Measurements from ENCODE around the gene DCANP1.

DCANP1 gene

GRCh38 chr5:135456238-135457099 is 9.3 kb upstream of the DCANP1 start:
- no peak for DNase-seq

GRCh38 chr5:135455876-135456237 is 8.7 kb upstream of the DCANP1 start:
- no peak for DNase-seq

- DNase-seq = no peak
These were observed 7.8 kb upstream of the DCANP1 start for GRCh38 chr5:135454946-135455345.

- DNase-seq = no peak
These were observed 6.5 kb upstream of the DCANP1 start for GRCh38 chr5:135453613-135454012.

- no peak for DNase-seq
These were observed 5.3 kb upstream of the DCANP1 start, which contains the start of gene TIFAB for GRCh38 chr5:135452321-135453030. Gene TIFAB, minus strand, starts transcription at chr5:135452351. Its CDS starts 2,412 bp downstream, at chr5:135449939.

GRCh38 chr5:135451581-135452320 is 4.6 kb upstream of the DCANP1 start:
- no peak for DNase-seq

GRCh38 chr5:135450952-135451351 is 3.8 kb upstream of the DCANP1 start:
- no peak for DNase-seq

- no peak for DNase-seq
These were observed 3.2 kb upstream of the DCANP1 start for GRCh38 chr5:135450336-135450735.

- DNase-seq = no peak
These were observed 2.5 kb upstream of the DCANP1 start for GRCh38 chr5:135449644-135450043.

- no peak for DNase-seq
These were observed 1.8 kb upstream of the DCANP1 start for GRCh38 chr5:135448791-135449507.

GRCh38 chr5:135448071-135448739 is 1.1 kb upstream of the DCANP1 start:
- DNase-seq = no peak

- DNase-seq = no peak
These were observed 533 bp downstream of the DCANP1 start for GRCh38 chr5:135446615-135447014.

- no peak for DNase-seq
These were observed 942 bp downstream of the DCANP1 start for GRCh38 chr5:135446206-135446605.

- DNase-seq = no peak
These were observed 1.7 kb downstream of the DCANP1 start for GRCh38 chr5:135445306-135445985.

- DNase-seq = no peak
These were observed 2.3 kb downstream of the DCANP1 start for GRCh38 chr5:135444881-135445280.

- no peak for DNase-seq
These were observed 2.8 kb downstream of the DCANP1 start for GRCh38 chr5:135444360-135444759.

GRCh38 chr5:135443161-135443960 is 3.8 kb downstream of the DCANP1 start:
- no peak for DNase-seq

GRCh38 chr5:135442431-135443160 is 4.6 kb downstream of the DCANP1 start:
- no peak for DNase-seq

- no peak for DNase-seq
These were observed 5.2 kb downstream of the DCANP1 start for GRCh38 chr5:135441919-135442318.

GRCh38 chr5:135441350-135441831 is 5.8 kb downstream of the DCANP1 start:
- DNase-seq = no peak

All from NCI-H526 treated with DMSO at 0.1 percent for 48 hours (cell line).